ENCODE measurements around the gene HPS1.

Gene HPS1

DNA sequence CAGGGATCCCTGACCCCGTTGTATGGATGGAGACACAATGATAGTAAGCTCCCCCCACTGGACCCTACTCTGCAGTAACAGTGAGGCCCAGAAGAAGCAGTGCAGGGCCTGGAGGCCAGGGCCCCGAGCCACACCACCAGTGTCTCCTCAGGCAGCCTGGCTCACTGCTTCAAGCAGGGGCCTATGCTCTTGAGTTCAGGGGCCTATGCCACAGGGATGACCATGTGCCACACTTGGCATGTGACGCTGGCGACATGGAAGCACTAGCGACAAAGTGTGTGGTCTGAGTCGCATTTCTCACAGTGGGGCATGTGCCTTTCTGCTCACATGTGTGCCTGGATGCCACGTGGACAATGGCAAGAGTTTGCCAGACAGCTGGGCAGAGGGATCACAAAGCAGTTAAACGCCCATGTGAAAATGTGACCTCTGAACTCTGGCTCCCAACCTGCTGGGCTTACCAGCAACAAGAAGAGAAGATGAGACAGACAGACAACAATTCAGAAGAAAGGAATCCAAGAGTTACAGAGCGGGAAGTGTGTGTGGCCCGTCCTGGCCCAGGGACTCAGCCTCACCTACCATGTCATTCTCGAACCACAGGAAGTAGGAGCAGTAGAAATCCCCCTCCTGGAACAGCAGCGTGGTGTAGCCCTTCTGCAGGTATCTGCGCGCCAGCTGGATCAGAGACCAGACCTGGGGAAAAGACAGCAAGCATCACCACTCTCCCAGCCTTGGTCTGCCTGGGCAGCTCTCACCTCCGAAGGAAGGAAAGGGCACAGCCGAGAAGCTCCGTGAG is 27.1 kb downstream of the HPS1 start:
- in situ Hi-C loops (cut with HindIII; ENCODE audit: low sequenced_read_pairs): no loop called here

GRCh38 chr10:98418665-98419468 is 27.9 kb downstream of the HPS1 start:
- DNase-seq (ENCODE audit: low read depth, low spot score): no peak
- in situ Hi-C loops (cut with HindIII; ENCODE audit: low sequenced_read_pairs): no loop called here
- no peak overlapping the region for H3K4me3 ChIP-seq (ENCODE audit: low read depth, low read length)
- TF ChIP-seq CTCF (IDR thresholded peaks at IDR 0.05; ENCODE audit: low read depth, low read length): no peak

More for the DNA sequence above, 27.1 kb downstream of the HPS1 start:
- H3K4me3 ChIP-seq (ENCODE audit: low read depth, low read length): no peak overlapping the region
- DNase-seq (ENCODE audit: low read depth, low spot score): no peak
- no peak for TF ChIP-seq CTCF (IDR thresholded peaks at IDR 0.05; ENCODE audit: low read depth, low read length)

- in situ Hi-C loops (cut with HindIII; ENCODE audit: low sequenced_read_pairs): no loop called here
- DNase-seq (ENCODE audit: low read depth, low spot score): no peak
- no peak for TF ChIP-seq CTCF (IDR thresholded peaks at IDR 0.05; ENCODE audit: low read depth, low read length)
- no peak overlapping the region for H3K4me3 ChIP-seq (ENCODE audit: low read depth, low read length)
Measured at GRCh38 chr10:98417973-98418664, 28.6 kb downstream of the HPS1 start.

DNA sequence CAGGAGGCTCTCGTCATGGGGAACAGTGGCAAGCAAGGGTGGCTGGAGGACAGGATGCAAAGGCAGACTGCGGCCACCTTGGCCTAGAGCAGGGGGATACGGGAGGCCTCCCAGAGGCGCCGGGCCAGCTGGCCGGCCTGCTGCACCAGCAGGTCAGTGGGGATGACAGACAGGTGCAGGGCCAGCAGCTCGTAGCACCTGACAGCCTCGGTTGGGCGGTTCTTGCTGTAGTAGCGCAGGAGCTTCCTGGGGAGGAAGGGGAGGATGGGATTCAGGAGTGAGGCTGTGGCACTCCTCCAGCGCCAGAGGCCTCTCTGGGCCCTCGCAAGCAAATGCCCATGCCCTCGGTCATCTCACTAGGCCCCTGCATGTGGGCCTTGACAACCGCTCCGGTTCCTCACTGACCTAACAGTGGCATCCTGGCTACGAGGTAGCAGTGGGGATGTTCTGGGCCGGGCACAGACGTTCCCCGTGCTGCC is 29.2 kb downstream of the HPS1 start:
- DNase-seq (ENCODE audit: low read depth, low spot score): no peak
- in situ Hi-C loops (cut with HindIII; ENCODE audit: low sequenced_read_pairs): no loop called here
- TF ChIP-seq CTCF (IDR thresholded peaks at IDR 0.05; ENCODE audit: low read depth, low read length): no peak
- H3K4me3 ChIP-seq (ENCODE audit: low read depth, low read length): no peak overlapping the region

DNA sequence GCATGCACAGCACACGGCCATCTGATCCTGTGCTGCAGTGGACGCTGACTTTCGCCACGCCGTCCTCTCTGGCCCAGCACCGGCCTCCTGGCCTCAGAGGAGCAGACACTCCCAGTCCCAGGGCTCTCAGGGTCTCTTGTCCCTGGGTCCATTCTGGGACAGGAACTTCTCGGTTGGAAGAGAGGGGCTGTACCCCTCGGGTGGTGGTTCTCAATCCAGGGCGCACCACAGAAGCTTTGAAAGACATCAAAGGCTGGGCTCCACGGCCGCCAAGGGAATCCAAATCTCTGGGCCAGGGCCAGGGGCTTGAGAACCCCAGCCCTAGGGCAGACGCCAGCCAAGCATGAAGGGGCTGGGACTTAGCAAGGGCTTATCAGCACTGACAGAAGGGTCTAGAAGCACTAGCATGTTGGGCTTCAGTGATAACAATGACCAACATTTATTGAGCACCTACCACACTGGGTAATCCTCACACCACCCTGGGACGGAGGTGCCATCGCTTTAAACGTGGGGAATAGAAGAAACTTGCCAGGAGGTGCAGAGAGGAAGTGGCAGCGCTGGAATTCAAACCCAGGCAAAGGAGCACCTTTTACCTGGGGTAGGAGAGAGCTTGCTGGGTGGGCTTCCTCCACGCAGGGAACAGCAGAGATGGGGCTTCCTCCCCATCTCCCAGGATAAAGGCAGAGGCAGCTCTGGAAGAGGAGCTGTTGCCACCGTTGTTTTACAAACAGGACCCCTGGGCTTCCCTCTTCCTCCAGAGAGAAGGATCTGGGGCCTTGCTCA is 29.9 kb downstream of the HPS1 start:
- no peak overlapping the region for H3K4me3 ChIP-seq (ENCODE audit: low read depth, low read length)
- in situ Hi-C loops (cut with HindIII; ENCODE audit: low sequenced_read_pairs): no loop called here
- TF ChIP-seq CTCF (IDR thresholded peaks at IDR 0.05; ENCODE audit: low read depth, low read length): no peak
- no peak for DNase-seq (ENCODE audit: low read depth, low spot score)

DNA sequence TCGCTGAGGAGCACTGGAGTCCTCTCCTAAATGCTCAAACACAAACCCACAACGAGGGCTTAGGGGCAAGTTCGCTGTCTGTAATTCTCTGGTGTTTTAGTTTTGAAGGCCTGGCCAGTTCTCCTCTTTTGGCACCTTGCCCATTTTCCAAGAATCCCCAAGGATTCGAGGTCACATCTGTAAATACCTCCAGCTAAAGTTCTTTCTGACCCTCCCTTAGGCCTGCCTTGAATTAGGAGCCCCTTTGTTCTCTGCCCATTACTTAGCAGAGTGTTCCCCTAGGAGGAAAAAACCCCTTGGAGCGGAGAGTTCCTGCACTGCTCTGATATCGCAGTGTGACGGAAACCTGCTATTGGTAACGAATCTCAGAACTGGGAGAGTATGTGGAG is 31.0 kb downstream of the HPS1 start:
- in situ Hi-C loops (cut with HindIII; ENCODE audit: low sequenced_read_pairs): no loop called here
- DNase-seq (ENCODE audit: low read depth, low spot score): no peak
- TF ChIP-seq CTCF (IDR thresholded peaks at IDR 0.05; ENCODE audit: low read depth, low read length): no peak
- no peak overlapping the region for H3K4me3 ChIP-seq (ENCODE audit: low read depth, low read length)

Measured in astrocyte of the spinal cord (primary cell).